Measurements from ENCODE around the gene SLC6A1. TPM values are rescaled to one million over a fixed set of nuclear protein-coding genes. Genes with fewer than 3 reads are reported as not detected.

The SLC6A1 gene
- total RNA-seq, 1 donor from 2014 or later: not detected

DNA sequence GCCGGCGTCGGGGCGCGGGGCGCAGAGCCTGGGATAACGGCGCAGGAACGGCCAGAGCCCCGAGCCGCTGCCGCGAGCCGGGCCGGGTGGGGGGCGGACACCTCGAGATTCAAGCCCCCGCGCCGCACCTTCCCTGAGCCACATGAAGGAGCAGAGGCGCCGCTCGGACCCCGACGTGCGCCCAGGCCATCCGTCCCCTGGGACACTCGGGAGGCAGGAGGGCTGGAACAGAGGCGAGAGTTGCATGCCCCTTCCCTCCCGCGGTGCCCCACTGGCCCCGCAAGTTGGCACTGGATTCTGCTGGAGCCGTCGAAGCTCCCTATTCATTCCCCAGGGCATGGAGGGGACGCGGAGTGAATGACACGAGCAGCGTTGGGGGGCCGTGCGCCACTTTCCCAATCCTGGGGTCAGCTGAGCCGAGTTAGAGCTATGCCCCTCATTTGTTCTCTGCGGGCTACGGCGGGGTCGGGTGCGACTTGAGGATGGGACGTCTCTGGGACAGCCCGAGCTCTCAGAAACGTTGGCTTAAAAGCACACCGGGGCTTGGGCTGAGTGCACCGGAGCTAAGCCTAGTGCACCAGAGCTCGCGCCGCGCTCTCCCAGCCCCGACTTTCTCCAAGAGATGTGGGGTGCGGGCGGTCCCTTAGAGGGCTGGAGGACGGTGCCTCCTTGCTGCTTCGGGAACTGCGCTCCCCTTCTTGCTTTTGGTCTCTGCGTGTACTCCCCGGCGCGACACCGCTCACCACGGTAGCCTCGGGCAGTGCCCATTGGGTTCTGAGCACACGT is 588 bp downstream of the SLC6A1 start:
- intact Hi-C loops (cut with micrococcal nuclease): no loop called here

DNA sequence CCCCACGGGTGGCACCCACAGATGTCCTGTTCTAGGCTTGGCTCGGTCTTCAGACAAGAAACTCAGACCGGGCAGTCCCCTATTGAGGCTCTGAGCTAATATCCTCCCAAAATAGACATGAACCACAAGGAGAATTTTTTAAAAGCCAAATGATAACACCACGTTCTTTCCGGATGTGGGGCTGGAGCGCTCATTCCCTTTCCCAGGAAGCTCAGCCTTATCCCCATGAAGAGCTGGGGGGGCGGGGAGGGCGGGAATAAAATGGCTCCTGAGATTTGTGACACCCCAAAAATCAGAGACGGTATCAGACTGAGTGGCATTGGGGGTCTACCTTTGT is 1.1 kb downstream of the SLC6A1 start:
- intact Hi-C loops (cut with micrococcal nuclease): no loop called here

DNA sequence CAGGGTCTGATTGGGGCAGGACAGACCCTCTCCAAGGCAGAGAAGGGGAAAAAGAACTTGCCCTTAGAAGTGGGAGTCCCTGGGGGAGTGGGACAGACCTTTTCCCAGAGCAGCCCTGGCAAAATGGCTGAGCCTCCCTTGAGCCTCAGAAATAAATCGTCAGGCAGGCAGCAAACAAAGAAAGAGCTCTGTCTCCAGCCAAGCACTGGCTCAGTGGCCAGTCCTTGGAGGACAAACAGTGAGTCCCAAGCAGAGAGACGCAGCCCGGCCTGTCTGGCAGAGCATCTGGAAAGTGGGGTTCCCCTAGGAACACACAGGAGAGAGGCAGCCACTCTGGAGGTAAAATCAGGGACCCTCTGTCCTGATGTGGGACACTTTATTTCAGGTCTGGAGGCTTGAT is 1.8 kb downstream of the SLC6A1 start:
- intact Hi-C loops (cut with micrococcal nuclease): no loop called here

DNA sequence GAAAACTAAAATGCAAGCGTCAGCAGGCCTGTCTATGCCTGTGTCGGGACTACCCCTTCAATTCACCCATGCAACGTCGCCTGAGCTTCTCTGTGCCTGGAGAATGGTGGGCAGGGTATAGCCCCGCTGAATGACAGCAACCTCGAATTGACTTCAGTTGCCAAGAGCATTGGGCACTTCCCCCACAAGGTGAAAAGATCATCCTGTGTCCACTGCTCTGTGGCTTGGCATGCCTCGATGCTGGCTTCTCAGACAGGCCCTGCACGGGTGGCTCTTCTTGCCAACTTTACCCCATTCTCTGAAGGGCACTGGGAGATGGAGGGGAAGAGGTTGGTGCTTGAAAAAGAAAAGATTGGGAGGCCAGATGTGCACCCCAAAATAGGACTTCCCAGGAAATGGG is 3.3 kb downstream of the SLC6A1 start:
- intact Hi-C loops (cut with micrococcal nuclease): no loop called here

DNA sequence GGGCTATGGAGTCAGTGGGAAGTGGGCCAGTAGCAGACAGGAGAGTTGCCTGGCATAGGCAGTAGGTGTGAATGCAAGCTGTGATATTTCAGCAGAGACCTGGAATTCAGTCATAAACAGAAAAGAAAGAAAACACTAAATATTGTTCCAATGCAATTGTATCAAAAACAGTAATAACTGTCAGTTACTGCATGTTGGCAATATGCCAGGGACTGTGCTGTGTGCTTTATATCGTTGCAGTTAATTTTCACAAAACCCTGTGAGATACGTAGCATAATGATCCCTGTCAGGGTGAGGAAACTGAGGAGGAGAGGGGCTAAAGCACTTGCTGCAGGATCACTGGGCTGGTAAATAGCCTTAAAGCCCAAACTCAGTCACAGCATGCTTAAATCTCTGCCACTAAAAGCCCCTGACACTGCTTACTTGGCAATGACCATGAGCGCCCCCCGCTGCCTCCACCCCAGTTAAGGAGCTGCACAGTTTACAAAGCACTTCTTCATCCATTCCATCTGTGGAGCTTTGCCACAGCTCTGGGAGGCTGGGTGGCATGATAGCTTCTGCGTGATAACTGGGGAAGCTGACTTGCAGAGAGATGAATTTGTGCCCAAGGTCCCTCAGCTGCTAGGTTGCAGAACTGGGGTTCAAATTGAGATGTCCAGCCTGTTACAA is 3.9 kb downstream of the SLC6A1 start:
- intact Hi-C loops (cut with micrococcal nuclease): no loop called here

DNA sequence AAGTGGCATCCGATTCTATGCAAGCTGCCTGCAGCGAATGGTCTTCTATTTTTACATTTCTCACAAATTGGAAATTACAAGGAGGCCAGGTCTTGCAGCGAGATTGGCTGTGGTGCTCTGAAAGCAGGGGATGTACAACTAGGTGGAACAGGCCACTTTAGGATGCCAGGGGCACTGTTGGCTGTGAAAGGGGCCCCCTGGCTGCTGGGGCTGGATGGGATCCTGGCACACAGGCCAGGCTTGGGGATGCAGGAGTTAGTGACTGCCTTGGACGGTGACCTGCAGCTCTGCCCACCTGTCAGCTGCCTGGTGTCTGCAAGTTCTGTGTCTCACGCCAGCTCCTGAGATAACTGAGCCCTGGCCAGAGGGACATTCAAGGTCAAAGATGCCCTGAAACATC is 4.6 kb downstream of the SLC6A1 start:
- intact Hi-C loops (cut with micrococcal nuclease): no loop called here

DNA sequence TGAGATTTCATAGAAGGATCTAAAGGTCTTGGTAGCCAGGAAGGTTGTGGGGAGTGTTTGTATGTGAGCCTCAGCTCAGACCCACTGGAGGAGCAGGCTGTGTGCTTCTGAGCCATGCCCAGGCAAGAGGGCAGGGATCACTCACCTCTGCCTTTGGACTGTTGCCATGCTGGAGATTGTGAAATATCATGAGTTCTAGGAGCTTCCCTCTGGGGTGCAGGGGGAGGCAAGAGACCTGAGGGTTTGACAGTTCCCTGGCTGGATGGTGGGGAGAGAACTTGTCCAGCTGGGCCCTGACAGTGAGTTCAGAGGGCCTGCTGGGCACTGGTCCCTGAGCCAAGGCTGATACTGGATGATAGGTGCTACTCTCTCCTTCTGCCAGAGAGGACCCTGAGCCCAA is 6.0 kb downstream of the SLC6A1 start:
- intact Hi-C loops (cut with micrococcal nuclease): no loop called here

DNA sequence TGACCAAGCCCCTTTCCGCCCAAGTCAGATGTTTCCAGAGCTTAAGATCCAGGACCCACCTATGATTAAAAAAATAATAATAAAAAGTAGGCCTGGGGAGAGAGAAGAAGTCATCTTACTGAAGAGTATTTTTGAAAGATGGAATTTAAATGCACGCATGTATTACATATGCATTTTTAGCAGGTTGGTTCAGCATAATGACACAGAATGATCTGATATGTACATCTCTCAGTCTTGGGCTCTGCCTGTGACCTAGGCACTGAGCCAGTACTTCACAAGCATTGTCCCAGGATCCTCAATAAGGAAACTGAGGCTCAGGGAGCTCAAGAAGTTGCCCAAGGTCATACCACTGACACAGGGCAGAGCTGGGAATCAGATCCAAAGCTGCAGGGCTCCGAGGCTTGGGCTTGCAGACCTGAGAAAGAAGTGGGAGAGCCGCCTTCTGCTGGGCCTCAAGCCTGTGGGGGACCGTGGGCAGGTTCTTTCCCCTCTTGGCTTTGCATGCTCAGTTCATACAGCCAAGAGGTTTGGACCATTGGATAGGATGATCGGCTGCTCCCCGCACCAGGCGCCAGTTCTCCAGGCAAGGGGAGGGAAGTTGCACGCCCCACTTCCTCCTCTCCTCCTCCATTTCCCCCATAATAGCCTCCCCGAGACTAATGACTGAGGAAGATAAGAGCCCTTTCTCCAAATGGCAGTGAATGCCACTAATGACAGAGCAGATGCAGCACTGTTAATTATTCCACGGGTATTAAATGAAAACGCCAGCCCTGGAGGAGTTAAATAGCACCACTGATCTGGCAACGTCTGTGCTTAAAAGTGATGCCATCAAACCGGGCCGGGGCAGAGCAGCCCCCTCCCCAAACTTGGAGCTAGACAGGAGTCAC is 6.9 kb downstream of the SLC6A1 start:
- intact Hi-C loops (cut with micrococcal nuclease): no loop called here

DNA sequence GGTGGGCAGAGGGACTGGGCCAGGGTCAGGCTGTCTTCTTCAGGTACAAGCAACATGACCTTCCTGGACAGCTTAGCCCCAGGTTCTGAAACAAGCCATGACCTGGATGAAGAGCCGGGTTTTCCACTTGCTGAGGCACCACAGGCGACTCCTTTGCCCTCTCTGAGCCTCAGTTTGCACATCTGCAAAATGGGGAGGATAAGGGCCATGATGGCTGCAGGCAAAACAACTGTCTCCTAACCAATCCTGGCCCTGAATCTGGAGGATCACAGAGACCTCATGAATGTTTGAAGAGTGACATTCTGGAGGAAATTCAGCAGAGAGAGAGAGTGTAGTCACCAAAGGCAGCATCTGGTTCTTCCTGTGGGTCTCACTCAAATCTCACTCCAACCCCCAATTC is 8.0 kb downstream of the SLC6A1 start:
- intact Hi-C loops (cut with micrococcal nuclease): no loop called here

DNA sequence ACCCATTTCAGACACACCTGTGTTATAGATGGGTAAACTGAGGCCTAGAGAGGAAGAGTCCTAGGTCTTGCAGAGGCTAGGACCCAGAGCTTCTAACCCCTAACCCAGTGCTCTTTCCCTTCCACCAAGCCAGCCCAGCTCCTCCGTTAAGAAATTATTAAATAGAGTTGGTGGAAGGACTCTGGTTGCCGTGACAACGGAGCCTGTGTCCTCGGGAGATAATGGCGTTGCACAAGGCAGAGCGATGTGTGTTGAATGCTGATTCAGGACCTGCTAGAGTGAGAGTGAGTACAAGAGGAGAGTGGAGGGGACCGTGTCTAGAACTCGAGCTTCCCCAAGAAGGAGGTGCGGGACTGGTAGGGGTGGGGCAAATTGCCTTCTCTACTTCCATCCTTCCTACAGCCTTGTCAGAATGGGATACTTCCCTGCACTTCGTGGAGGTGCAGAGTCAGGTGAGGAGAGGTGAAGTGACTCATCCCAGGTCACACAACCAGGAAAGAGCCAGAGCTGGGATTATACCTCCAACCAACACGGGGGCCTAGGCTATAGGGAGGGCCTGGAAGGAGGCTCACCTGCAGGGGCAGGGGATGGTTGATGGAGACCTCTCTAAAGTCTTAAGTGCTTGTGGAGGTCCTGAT is 8.6 kb downstream of the SLC6A1 start:
- intact Hi-C loops (cut with micrococcal nuclease): no loop called here

DNA sequence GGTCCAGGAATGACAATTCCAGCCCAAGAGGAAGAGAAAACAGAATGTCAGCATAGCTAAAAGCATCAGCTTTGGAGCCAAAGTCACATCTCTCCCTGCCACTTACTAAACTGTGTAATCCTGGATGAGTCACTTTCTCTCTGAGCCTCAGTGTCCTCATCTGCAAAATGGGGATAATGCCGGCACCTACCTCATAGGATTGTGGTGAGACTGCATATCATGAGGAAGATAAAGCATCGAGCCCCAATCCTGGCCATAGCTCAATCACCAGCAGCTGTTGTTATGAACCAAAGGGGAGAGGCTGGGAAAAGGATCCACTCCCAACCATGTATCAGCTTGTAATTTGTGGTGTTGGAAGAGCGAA is 9.1 kb downstream of the SLC6A1 start:
- intact Hi-C loops (cut with micrococcal nuclease): no loop called here

DNA sequence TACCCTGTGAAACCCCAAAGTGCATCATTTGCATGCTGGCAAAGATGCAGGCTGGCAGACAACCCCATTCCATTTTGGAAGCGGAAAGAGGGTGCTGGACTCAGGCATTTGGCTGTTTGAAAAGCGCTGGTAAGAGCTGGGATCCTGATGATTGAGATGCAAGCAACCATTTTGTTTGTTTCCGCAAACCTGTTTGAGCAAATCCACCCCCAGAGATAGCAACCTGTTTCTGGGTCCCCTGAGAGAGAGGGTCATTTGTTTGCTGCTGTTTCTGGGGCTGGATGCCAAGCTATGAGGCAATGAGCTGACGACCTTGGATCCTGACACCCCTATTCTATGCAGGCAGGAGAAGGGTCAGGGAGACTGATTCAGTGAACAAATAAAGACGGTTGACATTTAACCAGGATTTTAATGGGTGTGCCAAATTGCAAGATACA is 9.8 kb downstream of the SLC6A1 start:
- intact Hi-C loops (cut with micrococcal nuclease): no loop called here

DNA sequence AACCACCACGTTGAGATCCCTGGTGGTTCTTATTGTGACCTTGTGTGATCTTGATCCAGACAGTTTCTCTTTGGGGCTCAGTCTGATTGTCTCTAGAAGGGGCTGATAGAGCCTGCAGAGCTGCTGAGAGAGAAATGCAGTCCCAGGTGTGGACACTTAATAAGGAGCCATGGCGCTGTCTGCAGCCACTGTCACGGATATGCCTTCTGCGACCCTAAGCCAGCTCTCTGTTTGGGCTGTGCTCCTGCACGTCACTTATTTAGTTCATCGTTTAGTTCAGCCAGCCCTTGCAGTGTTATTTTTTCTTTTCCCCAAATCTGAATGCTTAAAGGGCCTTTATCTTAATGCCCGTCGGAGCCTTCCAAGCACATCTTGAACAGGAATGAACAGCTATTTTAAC is 12.0 kb downstream of the SLC6A1 start:
- intact Hi-C loops (cut with micrococcal nuclease): no loop called here

DNA sequence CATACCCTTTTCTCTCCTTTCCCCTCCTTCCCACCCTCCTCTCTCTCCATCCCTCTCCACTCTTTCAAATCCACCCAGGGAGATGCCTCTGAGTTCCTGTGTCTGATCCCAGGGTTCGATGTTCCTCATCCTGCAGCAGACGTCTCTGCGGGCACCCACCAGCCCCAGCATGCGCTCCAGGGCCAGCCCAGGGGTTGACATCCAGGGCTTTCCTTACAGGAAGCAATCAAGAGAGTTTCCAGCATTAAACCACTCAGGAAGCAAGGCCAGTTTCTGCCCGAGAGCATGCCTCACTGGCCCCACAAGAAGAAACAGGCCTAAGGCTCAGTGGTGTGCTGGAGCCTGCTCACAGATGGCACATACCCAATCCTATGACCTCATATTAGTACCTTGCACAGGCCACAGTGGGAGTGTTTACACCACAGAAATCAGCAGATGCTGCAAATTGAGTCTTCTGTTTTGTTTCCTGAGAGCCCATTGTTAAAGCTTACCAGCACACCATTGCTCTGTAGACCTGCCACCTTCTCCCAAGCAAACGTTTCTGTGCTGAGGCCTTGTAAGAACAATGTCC is 13.2 kb downstream of the SLC6A1 start:
- intact Hi-C loops (cut with micrococcal nuclease): no loop called here

DNA sequence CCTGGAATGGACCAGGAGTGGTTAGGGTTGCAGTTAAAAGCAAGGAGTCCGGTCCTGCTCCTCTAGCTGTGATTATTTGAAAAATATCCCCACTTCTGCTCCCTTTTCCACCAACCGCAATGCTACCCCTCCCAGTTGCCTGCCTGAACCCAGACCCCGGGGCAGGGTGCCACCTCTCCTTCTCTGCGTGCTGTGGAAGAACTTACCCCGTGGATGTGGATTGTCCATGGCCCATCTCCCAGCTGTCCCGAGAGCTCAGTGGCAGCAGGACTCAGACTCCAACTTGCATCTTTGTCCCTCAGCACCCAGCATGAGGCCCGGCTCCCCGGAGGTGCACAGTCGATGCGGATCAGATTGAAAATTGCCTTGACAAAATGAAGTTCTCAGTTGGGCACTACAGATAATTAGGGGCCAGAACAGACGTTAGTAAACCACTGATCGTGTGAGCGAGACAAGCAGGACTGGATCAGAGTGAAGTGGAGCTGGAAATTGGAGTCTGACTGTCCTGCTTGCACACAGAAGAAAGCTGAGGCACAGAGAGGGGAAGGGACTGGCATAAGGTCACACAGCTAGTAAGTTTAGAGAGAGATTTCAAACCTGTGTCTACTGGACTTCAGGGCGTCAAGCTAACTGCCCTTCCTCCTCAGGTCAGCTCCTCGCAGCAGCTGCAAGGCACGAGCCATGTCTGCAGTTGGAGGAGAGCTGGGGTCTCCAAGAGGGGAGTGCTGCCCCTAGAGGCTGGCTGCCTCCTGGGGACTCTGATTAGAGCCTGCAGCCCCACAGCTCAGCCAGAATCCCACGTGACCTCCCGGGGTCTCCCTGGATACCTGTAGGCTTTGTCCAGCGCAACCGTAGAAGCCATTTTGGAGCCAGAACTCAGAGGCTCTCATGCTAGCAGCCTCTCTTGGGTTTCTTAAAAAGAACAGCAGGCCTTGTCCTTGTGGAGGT is 14.7 kb downstream of the SLC6A1 start:
- intact Hi-C loops (cut with micrococcal nuclease): no loop called here

DNA sequence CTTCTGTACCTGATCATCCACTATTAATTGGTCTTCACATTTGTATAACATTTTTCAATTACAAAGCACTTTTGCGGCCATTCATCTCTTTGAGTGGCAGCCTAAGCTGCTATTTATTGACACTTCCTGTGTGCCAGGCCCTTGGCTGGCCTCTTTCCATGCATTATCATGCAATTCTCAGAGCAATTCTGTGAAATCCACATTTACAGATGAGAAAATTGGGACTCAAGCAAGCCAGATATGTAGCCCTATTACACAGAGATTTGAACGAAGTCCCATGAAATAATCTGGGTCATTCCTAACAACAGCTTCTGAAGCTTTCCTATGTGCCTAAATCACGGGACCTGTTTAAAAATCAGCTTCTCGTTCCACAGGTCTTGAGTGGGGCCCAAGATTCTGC is 17.4 kb downstream of the SLC6A1 start:
- intact Hi-C loops (cut with micrococcal nuclease): no loop called here

DNA sequence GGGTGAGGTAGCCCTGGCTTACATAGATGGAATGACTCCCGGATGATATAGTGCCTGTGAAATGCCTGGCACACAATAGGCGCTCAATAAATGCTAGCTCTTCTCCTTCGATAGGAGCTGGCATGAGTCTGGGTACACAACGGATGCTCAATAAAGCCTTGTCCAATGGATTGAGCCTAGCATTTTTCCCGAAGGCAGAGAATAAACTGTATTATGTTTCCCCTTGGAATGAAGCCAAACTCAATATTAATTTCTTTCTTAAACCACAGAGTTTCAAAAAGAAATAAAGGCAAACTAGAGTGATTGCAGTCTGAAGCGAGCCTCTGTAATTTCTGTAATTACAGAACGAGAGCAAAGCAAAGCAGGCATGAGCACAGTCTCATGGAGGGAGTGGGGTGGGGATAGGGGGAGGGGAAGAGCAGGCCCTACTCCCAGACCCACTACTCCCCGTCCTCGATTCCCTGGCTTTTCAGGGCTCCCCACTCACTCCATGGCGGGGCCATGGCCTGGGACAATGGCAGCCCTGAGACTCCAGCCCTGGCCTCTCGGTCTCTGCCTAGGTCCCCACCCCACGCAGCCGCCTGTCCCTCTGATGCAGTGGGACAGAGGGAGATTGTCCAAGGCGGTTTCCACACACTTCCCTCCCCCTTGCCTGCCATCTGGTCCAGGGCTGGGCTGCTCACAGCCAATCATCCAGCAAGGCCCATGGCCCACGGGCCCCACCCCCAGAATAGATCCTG is 18.0 kb downstream of the SLC6A1 start:
- intact Hi-C loops (cut with micrococcal nuclease): no loop called here

DNA sequence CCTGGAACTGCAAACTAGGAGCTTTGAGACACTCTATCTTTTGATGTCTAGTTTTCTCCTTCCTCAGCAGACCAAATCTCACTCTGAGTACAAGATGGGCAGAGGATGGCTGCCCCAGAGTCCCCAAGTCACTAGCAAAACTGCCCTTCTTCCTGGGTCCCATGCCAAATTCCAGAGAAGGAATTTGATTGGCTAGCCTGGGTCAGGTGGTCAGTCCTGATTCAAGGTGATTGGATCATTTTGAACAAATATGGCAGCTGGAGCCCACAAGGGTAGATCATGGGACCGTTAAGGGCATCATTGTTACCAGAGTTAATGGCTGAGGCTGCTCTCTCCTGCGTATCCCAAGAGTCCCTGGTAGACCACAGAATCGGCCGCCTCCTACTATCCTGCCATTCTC is 21.7 kb downstream of the SLC6A1 start:
- intact Hi-C loops (cut with micrococcal nuclease): no loop called here

DNA sequence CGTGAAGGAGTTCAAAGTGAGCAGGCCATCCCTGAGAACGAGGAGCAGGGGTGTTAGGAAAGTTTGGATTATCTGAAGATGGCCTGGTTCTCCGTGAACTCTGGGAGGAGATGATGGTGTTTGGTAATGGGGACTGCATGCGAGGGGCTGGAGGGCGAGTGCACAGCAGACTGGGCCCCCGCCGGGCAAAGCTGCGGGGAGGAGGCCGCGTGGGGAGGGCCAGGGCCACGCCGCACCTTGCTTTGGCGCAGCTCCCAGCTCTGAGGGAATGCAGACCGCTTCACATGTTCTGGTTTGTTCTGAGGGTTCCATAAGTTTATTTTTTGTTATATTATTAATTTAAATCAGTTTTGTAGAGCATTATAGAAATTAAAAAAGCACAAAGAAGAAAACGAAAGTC is 22.2 kb downstream of the SLC6A1 start:
- intact Hi-C loops (cut with micrococcal nuclease): no loop called here

DNA sequence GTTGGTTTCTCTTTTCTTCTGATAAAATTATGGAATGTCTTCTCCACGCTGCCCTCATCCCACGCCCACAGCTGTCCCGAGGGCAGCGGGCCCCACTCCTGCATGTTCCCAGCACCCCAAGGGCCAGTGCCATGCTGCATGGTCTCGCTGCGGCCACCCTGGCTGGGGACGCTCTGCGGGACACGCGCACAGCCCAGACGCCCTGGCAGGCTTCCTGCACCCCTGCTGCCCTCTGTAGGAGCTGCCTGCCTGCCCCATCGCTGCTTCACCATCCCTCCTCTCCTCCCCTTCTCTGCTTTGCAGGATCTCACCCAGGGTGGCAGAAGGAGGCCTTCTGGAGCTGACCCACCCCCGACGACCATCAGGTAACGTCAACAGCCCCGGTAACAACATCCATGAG is 22.8 kb downstream of the SLC6A1 start:
- intact Hi-C loops (cut with micrococcal nuclease): no loop called here
